Stimulated activated naive CD8-positive, alpha-beta T cell treated with anti-CD3 and anti-CD28 coated beads, Interleukin-15, Interleukin-2, amounts not matched to agents 100 U/mL and 50 U/mL, for 24 hours (primary cell): ENCODE data around the gene POLD1.

Experiments used
- ATAC-seq: fragments of 150-1000 bp; cut with Tn5 transposase; one replicate; pipeline ENCODE4 v1.10.0; 2021
- DNase-seq: peaks from one replicate; pipeline ENCODE4 v3.0.0; 2021

POLD1 gene

GRCh38 chr19:50466706-50467039 is 82.5 kb downstream of the POLD1 start:
- DNase-seq = no peak
- ATAC-seq = no peak

DNA sequence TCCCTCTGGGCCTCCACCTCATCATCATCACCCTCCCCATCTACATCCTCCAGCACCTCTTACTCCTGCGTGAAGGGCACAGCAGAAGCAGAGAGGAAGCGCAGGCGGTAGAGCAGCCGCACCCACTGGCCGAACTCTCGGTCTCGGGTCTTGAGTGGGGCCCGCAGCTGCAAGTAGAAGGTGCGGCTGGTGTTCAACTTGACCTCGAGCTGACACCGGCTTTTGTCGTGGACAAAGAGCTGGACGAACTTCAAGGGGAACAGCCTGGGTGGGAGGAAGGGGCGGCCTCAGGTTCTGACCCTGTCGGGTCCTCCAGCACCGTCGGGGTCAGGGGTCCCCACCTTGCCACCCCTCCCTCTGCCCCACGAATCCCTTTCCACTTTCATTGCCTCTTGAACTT is 83.4 kb downstream of the POLD1 start:
- ATAC-seq = no peak
- DNase-seq = no peak
